ENCODE measurements around the gene SH3RF1. TPM values are rescaled to one million over a fixed set of nuclear protein-coding genes. Genes with fewer than 3 reads are reported as not detected.

The SH3RF1 gene
- total RNA-seq, 1 experiment from 2014 or later = 16.6 TPM

DNA sequence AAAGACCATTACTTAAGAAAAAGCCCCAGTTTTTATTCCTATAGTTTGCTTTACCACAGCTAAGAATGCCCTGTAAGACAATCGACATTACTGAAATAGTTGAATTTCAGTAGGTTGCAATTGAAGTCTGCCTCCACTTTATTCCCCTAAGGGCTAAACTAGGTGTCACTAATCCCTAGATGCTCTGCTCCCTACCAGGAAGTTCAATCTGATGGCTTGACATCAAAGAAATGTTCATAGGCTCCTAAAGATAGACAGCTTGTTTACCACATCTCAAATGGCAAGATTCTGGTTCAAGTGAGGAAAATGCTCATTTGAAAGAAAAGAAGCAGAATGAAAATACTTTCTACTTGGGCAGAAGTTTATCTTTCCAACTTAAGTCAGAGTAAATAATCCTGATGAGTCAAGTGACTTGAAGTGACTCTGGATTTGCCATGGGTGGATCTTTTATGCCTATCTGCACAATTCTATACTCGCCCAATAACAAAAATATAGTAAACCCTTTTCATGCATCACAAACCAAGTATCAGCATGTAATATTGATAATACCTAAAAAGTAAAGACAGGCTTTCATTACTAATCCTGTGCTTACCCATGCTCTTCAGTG, 117.2 kb downstream of the SH3RF1 start:
- no peak overlapping the region for H3K27ac Mint-ChIP-seq
- H3K4me1 Mint-ChIP-seq = peaks cover 21% of the 10 kb centered on the region
- ChIA-PET POLR2A (no interaction called here), CTCF (interaction anchor here (0.6 to 2.1 kb wide), 6 partner anchors 9 to 108 kb away, joined by 3 to 6 read pairs (median 4); no protein-coding TSS in a partner anchor)
- DNase-seq (ENCODE audit: low spot score) (no peak), ATAC-seq (no peak)
- H3K27me3 Mint-ChIP-seq (ENCODE audit: low read depth) = no peaks in the 10 kb centered on the region
- H3K4me3 Mint-ChIP-seq = no peak overlapping the region
- H3K36me3 Mint-ChIP-seq = peaks cover 4% of the 10 kb centered on the region; the same call in 1 of the 2 replicates
- H3K9me3 Mint-ChIP-seq = no peaks in the 10 kb centered on the region
- TF ChIP-seq, protein P1, sequence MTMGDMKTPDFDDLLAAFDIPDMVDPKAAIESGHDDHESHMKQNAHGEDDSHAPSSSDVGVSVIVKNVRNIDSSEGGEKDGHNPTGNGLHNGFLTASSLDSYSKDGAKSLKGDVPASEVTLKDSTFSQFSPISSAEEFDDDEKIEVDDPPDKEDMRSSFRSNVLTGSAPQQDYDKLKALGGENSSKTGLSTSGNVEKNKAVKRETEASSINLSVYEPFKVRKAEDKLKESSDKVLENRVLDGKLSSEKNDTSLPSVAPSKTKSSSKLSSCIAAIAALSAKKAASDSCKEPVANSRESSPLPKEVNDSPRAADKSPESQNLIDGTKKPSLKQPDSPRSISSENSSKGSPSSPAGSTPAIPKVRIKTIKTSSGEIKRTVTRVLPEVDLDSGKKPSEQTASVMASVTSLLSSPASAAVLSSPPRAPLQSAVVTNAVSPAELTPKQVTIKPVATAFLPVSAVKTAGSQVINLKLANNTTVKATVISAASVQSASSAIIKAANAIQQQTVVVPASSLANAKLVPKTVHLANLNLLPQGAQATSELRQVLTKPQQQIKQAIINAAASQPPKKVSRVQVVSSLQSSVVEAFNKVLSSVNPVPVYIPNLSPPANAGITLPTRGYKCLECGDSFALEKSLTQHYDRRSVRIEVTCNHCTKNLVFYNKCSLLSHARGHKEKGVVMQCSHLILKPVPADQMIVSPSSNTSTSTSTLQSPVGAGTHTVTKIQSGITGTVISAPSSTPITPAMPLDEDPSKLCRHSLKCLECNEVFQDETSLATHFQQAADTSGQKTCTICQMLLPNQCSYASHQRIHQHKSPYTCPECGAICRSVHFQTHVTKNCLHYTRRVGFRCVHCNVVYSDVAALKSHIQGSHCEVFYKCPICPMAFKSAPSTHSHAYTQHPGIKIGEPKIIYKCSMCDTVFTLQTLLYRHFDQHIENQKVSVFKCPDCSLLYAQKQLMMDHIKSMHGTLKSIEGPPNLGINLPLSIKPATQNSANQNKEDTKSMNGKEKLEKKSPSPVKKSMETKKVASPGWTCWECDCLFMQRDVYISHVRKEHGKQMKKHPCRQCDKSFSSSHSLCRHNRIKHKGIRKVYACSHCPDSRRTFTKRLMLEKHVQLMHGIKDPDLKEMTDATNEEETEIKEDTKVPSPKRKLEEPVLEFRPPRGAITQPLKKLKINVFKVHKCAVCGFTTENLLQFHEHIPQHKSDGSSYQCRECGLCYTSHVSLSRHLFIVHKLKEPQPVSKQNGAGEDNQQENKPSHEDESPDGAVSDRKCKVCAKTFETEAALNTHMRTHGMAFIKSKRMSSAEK (CRISPR knock-in tag; IDR thresholded peaks at IDR 0.05; ENCODE audit: borderline replicate concordance) = no peak
- no peak for TF ChIP-seq NFYB (CRISPR knock-in tag; conservative IDR thresholded peaks at IDR 0.05; ENCODE audit: low read depth)
- TF ChIP-seq JAZF1 (CRISPR knock-in tag; IDR thresholded peaks at IDR 0.05) = no peak
- TF ChIP-seq ZNF263 (CRISPR knock-in tag; IDR thresholded peaks at IDR 0.05; ENCODE audit: low read depth) = no peak
- TF ChIP-seq, protein P2, sequence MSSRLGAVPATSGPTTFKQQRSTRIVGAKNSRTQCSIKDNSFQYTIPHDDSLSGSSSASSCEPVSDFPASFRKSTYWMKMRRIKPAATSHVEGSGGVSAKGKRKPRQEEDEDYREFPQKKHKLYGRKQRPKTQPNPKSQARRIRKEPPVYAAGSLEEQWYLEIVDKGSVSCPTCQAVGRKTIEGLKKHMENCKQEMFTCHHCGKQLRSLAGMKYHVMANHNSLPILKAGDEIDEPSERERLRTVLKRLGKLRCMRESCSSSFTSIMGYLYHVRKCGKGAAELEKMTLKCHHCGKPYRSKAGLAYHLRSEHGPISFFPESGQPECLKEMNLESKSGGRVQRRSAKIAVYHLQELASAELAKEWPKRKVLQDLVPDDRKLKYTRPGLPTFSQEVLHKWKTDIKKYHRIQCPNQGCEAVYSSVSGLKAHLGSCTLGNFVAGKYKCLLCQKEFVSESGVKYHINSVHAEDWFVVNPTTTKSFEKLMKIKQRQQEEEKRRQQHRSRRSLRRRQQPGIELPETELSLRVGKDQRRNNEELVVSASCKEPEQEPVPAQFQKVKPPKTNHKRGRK (CRISPR knock-in tag; IDR thresholded peaks at IDR 0.05; ENCODE audit: borderline replicate concordance) = no peak
- no peak for TF ChIP-seq ELF4 (CRISPR knock-in tag; IDR thresholded peaks at IDR 0.05; ENCODE audit: low read depth)
- no peak for TF ChIP-seq ZNF671 (CRISPR knock-in tag; IDR thresholded peaks at IDR 0.05)
- no peak for TF ChIP-seq ZNF423 (CRISPR knock-in tag; IDR thresholded peaks at IDR 0.05)
- TF ChIP-seq, protein P3, sequence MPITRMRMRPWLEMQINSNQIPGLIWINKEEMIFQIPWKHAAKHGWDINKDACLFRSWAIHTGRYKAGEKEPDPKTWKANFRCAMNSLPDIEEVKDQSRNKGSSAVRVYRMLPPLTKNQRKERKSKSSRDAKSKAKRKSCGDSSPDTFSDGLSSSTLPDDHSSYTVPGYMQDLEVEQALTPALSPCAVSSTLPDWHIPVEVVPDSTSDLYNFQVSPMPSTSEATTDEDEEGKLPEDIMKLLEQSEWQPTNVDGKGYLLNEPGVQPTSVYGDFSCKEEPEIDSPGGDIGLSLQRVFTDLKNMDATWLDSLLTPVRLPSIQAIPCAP (CRISPR knock-in tag; IDR thresholded peaks at IDR 0.05) = no peak

DNA sequence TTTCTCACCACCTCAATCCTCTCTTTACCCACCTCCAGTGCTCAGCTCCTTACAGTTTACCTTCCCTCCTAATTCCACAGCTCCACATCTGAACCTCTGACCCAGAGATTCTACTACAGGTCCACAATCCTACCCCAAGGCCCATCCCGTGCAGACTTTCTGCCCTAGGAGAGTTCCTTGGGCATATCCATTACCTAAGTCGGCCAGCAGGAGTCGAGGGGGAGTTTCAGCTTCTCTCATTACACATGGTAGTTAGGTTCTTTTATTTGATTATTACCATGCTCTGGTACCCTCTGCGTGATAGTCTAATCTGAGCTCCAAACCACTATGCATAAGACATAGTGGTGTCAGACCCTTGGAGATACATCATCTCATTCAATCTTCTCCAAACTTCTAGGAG, 117.9 kb downstream of the SH3RF1 start:
- DNase-seq (ENCODE audit: low spot score) (peak; percentile 30), ATAC-seq (peak; percentile 93)
- Mint-ChIP-seq H3K9me3 (no peaks in the 10 kb centered on the region), H3K4me3 (no peak overlapping the region), H3K27ac (no peak overlapping the region), H3K36me3 (peaks cover 4% of the 10 kb centered on the region; the same call in 1 of the 2 replicates), H3K4me1 (peaks cover 21% of the 10 kb centered on the region), H3K27me3 (ENCODE audit: low read depth) (no peaks in the 10 kb centered on the region)
- no peak for TF ChIP-seq ESRRA (CRISPR knock-in tag; IDR thresholded peaks at IDR 0.05; ENCODE audit: borderline replicate concordance)
- TF ChIP-seq GABPB1 (CRISPR knock-in tag; IDR thresholded peaks at IDR 0.05) = no peak
- TF ChIP-seq, protein P4, sequence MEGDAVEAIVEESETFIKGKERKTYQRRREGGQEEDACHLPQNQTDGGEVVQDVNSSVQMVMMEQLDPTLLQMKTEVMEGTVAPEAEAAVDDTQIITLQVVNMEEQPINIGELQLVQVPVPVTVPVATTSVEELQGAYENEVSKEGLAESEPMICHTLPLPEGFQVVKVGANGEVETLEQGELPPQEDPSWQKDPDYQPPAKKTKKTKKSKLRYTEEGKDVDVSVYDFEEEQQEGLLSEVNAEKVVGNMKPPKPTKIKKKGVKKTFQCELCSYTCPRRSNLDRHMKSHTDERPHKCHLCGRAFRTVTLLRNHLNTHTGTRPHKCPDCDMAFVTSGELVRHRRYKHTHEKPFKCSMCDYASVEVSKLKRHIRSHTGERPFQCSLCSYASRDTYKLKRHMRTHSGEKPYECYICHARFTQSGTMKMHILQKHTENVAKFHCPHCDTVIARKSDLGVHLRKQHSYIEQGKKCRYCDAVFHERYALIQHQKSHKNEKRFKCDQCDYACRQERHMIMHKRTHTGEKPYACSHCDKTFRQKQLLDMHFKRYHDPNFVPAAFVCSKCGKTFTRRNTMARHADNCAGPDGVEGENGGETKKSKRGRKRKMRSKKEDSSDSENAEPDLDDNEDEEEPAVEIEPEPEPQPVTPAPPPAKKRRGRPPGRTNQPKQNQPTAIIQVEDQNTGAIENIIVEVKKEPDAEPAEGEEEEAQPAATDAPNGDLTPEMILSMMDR (IDR thresholded peaks at IDR 0.05) = 0 out of 2 replicates have a peak, but pooled peaks have one; percentile 13
- TF ChIP-seq, protein P5, sequence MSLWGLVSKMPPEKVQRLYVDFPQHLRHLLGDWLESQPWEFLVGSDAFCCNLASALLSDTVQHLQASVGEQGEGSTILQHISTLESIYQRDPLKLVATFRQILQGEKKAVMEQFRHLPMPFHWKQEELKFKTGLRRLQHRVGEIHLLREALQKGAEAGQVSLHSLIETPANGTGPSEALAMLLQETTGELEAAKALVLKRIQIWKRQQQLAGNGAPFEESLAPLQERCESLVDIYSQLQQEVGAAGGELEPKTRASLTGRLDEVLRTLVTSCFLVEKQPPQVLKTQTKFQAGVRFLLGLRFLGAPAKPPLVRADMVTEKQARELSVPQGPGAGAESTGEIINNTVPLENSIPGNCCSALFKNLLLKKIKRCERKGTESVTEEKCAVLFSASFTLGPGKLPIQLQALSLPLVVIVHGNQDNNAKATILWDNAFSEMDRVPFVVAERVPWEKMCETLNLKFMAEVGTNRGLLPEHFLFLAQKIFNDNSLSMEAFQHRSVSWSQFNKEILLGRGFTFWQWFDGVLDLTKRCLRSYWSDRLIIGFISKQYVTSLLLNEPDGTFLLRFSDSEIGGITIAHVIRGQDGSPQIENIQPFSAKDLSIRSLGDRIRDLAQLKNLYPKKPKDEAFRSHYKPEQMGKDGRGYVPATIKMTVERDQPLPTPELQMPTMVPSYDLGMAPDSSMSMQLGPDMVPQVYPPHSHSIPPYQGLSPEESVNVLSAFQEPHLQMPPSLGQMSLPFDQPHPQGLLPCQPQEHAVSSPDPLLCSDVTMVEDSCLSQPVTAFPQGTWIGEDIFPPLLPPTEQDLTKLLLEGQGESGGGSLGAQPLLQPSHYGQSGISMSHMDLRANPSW (CRISPR knock-in tag; conservative IDR thresholded peaks at IDR 0.05; ENCODE audit: low read depth) = no peak
- ChIA-PET CTCF (interaction anchor here (0.6 to 2.1 kb wide), 8 partner anchors 10 to 107 kb away, joined by 3 to 6 read pairs (median 4); no protein-coding TSS in a partner anchor), POLR2A (interaction anchor here (0.6 kb wide), 1 partner anchor 64 kb away, joined by 3 read pairs; no protein-coding TSS in a partner anchor)
